ENCODE measurements around the gene PLCL2.

DNA sequence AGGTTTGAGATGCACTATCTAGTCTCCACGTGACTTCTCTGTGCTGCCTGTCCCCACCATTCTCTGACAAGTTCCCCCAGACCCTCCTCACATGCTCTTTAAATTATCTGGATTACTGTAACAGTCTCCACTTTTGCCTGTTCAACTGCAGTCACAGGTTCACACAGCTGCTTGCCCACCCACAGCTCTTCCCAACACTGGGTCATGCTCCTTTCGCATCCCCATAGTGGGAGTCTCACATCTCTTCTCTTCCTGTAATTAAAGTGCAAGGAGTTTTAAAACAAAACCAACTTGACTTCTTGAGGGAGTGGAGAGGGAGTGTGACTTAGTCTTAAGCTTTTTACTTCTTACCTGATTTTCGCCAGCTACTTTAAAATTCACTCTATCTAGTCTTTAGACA, 178.8 kb downstream of the PLCL2 start:
- no peak for TF ChIP-seq ZFX (IDR thresholded peaks at IDR 0.05; ENCODE audit: borderline replicate concordance)
- TF ChIP-seq, protein P1, sequence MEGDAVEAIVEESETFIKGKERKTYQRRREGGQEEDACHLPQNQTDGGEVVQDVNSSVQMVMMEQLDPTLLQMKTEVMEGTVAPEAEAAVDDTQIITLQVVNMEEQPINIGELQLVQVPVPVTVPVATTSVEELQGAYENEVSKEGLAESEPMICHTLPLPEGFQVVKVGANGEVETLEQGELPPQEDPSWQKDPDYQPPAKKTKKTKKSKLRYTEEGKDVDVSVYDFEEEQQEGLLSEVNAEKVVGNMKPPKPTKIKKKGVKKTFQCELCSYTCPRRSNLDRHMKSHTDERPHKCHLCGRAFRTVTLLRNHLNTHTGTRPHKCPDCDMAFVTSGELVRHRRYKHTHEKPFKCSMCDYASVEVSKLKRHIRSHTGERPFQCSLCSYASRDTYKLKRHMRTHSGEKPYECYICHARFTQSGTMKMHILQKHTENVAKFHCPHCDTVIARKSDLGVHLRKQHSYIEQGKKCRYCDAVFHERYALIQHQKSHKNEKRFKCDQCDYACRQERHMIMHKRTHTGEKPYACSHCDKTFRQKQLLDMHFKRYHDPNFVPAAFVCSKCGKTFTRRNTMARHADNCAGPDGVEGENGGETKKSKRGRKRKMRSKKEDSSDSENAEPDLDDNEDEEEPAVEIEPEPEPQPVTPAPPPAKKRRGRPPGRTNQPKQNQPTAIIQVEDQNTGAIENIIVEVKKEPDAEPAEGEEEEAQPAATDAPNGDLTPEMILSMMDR (IDR thresholded peaks at IDR 0.05): no peak
